GM13976 (cell line): Measurements from ENCODE around the gene PCBD2.
"Not testable (repeated sequence)": the region's sequence is repeated elsewhere in the genome, so short reads cannot be mapped to it uniquely, and the experiment has no call there.

Experiments used
- DNase-seq: peaks from one replicate; pipeline ENCODE4 v3.0.0; 2012; ENCODE audit warnings: low spot score
- CTCF ChIP-seq: IDR thresholded peaks from 2 replicates; pipeline ENCODE4 v1.5.1; 2012; ENCODE audit warnings: borderline replicate concordance, mild to moderate bottlenecking; ENCODE audit not compliant: insufficient read depth; ENCODE audit errors: extremely low read depth, missing control alignments, control extremely low read depth
- in situ Hi-C: fragments of 300-500 bp; cut with MboI; formaldehyde crosslinking; loops from one replicate; pipeline ENCODE4 v1.12.0; 2022; ENCODE audit warnings: low sequenced_read_pairs, mixed read lengths, inconsistent platforms; ENCODE audit not compliant: unreplicated experiment

Gene PCBD2

DNA sequence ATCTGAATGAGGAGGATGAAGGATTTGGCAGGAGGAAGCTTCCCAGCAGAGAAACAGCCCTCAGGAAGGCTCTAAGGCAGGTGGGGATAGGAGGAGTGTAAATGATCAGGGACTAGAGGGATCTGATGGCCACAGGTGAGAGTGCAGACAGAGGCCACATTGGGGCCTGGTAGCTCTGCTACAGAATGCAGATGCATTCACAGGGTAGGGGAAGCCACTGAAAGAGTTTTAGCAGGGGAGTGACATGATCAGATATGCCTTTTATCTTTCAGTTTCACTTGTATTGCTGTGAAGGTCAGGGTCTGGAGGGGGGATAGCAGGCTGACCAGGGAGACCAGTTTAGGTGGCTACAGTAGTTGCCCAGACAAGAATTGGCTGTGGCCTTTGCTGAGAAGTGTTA is 27.8 kb upstream of the PCBD2 start:
- DNase-seq: peak; percentile 71
- no peak for TF ChIP-seq CTCF
- in situ Hi-C loops: no loop called here

DNA sequence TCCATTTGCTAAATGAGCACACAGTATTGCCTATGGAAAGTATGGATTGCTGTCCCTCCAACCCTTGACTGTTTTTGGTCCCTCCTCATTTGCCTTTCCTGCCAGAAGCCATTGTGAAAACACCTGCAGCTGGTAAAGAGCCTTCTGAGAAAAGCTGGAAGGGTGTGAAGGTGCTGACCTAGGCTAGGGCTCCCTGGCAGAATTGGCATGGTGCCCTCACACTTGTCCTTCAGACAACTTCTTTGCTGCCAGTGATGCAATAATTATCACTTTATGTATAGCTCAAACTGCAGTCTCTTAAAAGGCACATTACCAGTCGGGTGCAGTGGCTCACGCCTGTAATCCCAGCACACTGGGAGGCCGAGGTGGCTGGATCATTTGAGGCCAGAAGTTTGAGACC is 26.5 kb upstream of the PCBD2 start:
- no peak for DNase-seq
- in situ Hi-C loops: no loop called here
- no peak for TF ChIP-seq CTCF

GRCh38 chr5:134879456-134879855 is 25.5 kb upstream of the PCBD2 start:
- no peak for DNase-seq
- in situ Hi-C loops: no loop called here
- no peak for TF ChIP-seq CTCF

- DNase-seq: not testable (repeated sequence)
Observed at GRCh38 chr5:134880937-134881336, 24.0 kb upstream of the PCBD2 start.

DNA sequence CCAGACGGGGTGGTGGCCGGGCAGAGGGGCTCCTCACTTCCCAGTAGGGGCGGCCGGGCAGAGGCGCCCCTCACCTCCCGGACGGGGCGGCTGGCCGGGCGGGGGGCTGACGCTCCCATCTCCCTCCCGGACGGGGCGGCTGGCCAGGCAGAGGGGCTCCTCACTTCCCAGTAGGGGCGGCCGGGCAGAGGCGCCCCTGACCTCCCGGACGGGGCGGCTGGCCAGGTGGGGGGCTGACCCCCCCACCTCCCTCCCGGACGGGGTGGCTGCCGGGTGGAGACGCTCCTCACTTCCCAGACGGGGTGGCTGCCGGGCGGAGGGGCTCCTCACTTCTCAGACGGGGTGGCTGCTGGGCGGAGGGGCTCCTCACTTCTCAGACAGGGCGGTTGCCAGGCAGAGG is 23.2 kb upstream of the PCBD2 start:
- DNase-seq, in situ Hi-C loops: not testable (repeated sequence)

More at GRCh38 chr5:134880937-134881336, 24.0 kb upstream of the PCBD2 start:
- in situ Hi-C loops: not testable (repeated sequence)

GRCh38 chr5:134887593-134888159 is 17.3 kb upstream of the PCBD2 start:
- DNase-seq: no peak
- in situ Hi-C loops: no loop called here
- TF ChIP-seq CTCF: no peak

- TF ChIP-seq CTCF: no peak
- DNase-seq: no peak
- in situ Hi-C loops: no loop called here
Observed at GRCh38 chr5:134889335-134889734, 15.6 kb upstream of the PCBD2 start.

DNA sequence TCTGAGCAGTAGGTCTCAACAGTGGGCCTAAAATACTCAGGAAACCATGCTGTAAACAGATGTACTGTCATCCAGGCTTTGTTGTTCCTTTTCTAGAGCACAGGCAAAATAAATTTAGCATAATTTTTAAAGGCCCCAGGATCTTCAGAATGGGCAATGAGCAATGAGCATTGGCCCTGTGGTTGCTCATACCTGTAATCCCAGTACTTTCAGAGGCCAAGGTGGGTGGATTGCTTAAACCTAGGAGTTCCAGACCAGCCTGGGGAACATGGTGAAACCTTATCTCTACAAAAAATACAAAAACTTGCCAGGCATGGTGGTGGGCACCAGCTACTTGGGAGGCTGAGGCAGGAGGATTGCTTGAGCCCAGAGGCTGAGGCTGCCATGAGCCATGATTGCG is 13.5 kb upstream of the PCBD2 start:
- TF ChIP-seq CTCF: no peak
- DNase-seq: no peak
- in situ Hi-C loops: no loop called here
